Endothelial cell of umbilical vein (primary cell): ENCODE measurements around the gene LGR6. TPM values are rescaled to one million over a fixed set of nuclear protein-coding genes. Genes with fewer than 3 reads are reported as not detected.

Experiments used
- BruUV-seq: library from RNA; stranded (reverse); fragments of 400-500 nt; replicated peaks from 2 replicates; lab custom pipeline; 2021; lab: Mats Ljungman, UMichigan
- CTCF ChIA-PET: fragments of 300-600, 350-600 bp; sonication (Branson Sonifier 250); formaldehyde crosslinking; loops from one replicate; lab custom pipeline; 2021; ENCODE audit warnings: antibody characterized with exemption, inconsistent platforms; lab: Charles Lee
- POLR2A ChIA-PET: fragments of 300-600, 350-600 bp; sonication (Branson Sonifier 250); formaldehyde crosslinking; loops from one replicate; lab custom pipeline; 2021; ENCODE audit warnings: antibody characterized with exemption, inconsistent platforms; lab: Charles Lee
- DNase-seq: peaks from one replicate; pipeline ENCODE4 v3.0.0-alpha.2; 2011; ENCODE audit warnings: low read depth, low spot score
- FAIRE-seq: peaks from 2 replicates; lab custom pipeline; 2011; peaks lifted over from hg19 to GRCh38; lab: Jason Lieb, UNC
- H2AFZ ChIP-seq: 2 replicates; pipeline ENCODE4 v1.6.0; 2012; ENCODE audit warnings: low read depth, low read length, control low read depth, inconsistent platforms
- H3K27ac ChIP-seq: 2 replicates; pipeline ENCODE4 v1.5.1; 2011; ENCODE audit warnings: low read depth, mild to moderate bottlenecking, control low read depth, low read length, moderate library complexity; ENCODE audit not compliant: insufficient read depth
- H3K27me3 ChIP-seq, 2 experiments: 2 replicates each; pipeline versions ENCODE4 v1.6.0 to v1.6.1; 2011; ENCODE audit warnings: low read length in 2 of 2, mixed read lengths in 1 of 2; ENCODE audit not compliant: control insufficient read depth in 2 of 2, insufficient read depth in 2 of 2
- H3K36me3 ChIP-seq, 2 experiments: 2 replicates in 1 of 2; 3 replicates in 1 of 2; pipeline ENCODE4 v1.5.1; 2011; ENCODE audit warnings: low read length in 2 of 2, mild to moderate bottlenecking in 1 of 2, moderate library complexity in 1 of 2; ENCODE audit not compliant: control insufficient read depth in 2 of 2, insufficient read depth in 2 of 2; ENCODE audit errors: extremely low read depth in 1 of 2
- H3K4me1 ChIP-seq: 3 replicates; pipeline ENCODE4 v1.5.1; 2011; ENCODE audit warnings: mild to moderate bottlenecking, low read length; ENCODE audit not compliant: control insufficient read depth, insufficient read depth; ENCODE audit errors: extremely low read depth
- H3K4me2 ChIP-seq: 2 replicates; pipeline ENCODE4 v1.6.1; 2011; ENCODE audit warnings: low read length, control low read depth, mixed read lengths; ENCODE audit not compliant: insufficient read depth
- H3K4me3 ChIP-seq, 3 experiments: fragments of 200-600 bp in 1 of 3; sonication (generic), shearing (Covaris generic) in 1 of 3; replicated peaks in 1 of 3; 2 replicates each; pipeline ENCODE4 v1.5.1; 2011 to 2016; ENCODE audit warnings: control low read depth in 3 of 3, low read length in 3 of 3, mild to moderate bottlenecking in 2 of 3, inconsistent platforms in 1 of 3, low read depth in 1 of 3, moderate library complexity in 1 of 3; ENCODE audit not compliant: insufficient read depth in 1 of 3
- H3K79me2 ChIP-seq: 2 replicates; pipeline ENCODE4 v1.6.0; 2012; ENCODE audit warnings: low read length, inconsistent platforms; ENCODE audit not compliant: control insufficient read depth, insufficient read depth
- H3K9ac ChIP-seq: replicated peaks from 2 replicates; pipeline ENCODE3; 2011; ENCODE audit warnings: low read length, control low read depth; ENCODE audit not compliant: insufficient read depth; ENCODE audit errors: extremely low read depth
- H3K9me1 ChIP-seq: replicated peaks from 3 replicates; pipeline ENCODE4 v1.6.0; 2011; ENCODE audit warnings: mild to moderate bottlenecking, low read length; ENCODE audit not compliant: control insufficient read depth, insufficient read depth; ENCODE audit errors: extremely low read depth
- H3K9me3 ChIP-seq: replicated peaks from 2 replicates; pipeline ENCODE4 v1.5.1; 2012; ENCODE audit warnings: low read length, inconsistent platforms; ENCODE audit not compliant: control insufficient read depth, insufficient read depth
- H4K20me1 ChIP-seq: replicated peaks from 2 replicates; pipeline ENCODE3; 2011; ENCODE audit warnings: mild to moderate bottlenecking, low read length; ENCODE audit not compliant: control insufficient read depth, insufficient read depth; ENCODE audit errors: extremely low read depth
- EZH2 ChIP-seq: IDR thresholded peaks from 2 replicates; pipeline ENCODE4 v1.6.1; 2012; ENCODE audit warnings: borderline replicate concordance, low read depth, mild to moderate bottlenecking, moderate library complexity, low read length, inconsistent platforms; ENCODE audit not compliant: severe bottlenecking
- FOS ChIP-seq: IDR thresholded peaks from 2 replicates; pipeline ENCODE4 v1.6.1; 2011; ENCODE audit warnings: mild to moderate bottlenecking, low read length, moderate library complexity, borderline replicate concordance; ENCODE audit not compliant: insufficient read depth
- GATA2 ChIP-seq: IDR thresholded peaks from 2 replicates; pipeline ENCODE4 v1.7.0; 2011; ENCODE audit warnings: low read depth, mild to moderate bottlenecking, moderate library complexity, mixed read lengths, low read length; ENCODE audit not compliant: insufficient read length, insufficient read depth
- JUN ChIP-seq: IDR thresholded peaks from 2 replicates; pipeline ENCODE4 v1.6.1; 2011; ENCODE audit warnings: borderline replicate concordance, low read depth; ENCODE audit not compliant: insufficient read length, insufficient read depth
- POLR2A ChIP-seq: IDR thresholded peaks from 2 replicates; pipeline ENCODE4 v1.6.1; 2012; ENCODE audit warnings: low read depth, mild to moderate bottlenecking, control low read depth, low read length
- POLR2AphosphoS5 ChIP-seq: IDR thresholded peaks from 2 replicates; pipeline ENCODE4 v1.6.1; 2012; ENCODE audit warnings: low read depth, mild to moderate bottlenecking, control low read depth, low read length, moderate library complexity; ENCODE audit not compliant: insufficient read depth
- dilution Hi-C: fragments of 300-500 bp; cut with MboI; formaldehyde crosslinking; loops from one replicate; pipeline ENCODE4 v1.15.0; 2019; ENCODE audit warnings: low sequenced_read_pairs; ENCODE audit not compliant: extremely low pct_ligation_motif_present
- intact Hi-C: fragments of 100-400 bp; cut with micrococcal nuclease; formaldehyde crosslinking; loops from one replicate; pipeline ENCODE4 v1.10.0; 2022
- polyA plus RNA-seq, 4 experiments: library from polyadenylated mRNA; depleted of rRNA in 3 of 4; stranded (reverse) in 3 of 4; unstranded in 1 of 4; fragments of >200 nt; gene quantifications; 2 replicates each; pipeline versions ENCODE4 v1.2.1 to v1.2.3, GENCODE V29; 2011 to 2012; ENCODE audit warnings: missing spikeins in 1 of 4
- total RNA-seq: library from RNA; stranded (reverse); gene quantifications from 2 replicates; pipeline ENCODE4 v1.2.3, GENCODE V29; 2021
- TF ChIP-seq, protein P1 (sequence below): IDR thresholded peaks from 2 replicates; pipeline ENCODE4 v1.6.1; 2011; ENCODE audit not compliant: insufficient read depth, insufficient read length

The LGR6 gene
- total and polyA plus RNA-seq, 2 donors (not counting 3 experiments of a cell fraction or from before 2014, with no cell fraction given) = not detected

- DNase-seq (no peak), FAIRE-seq (no peak)
- POLR2A ChIA-PET = no interaction called here
- Histone ChIP-seq H4K20me1 (no peaks in the 10 kb centered on the region), H3K36me3 (no peaks in the 10 kb centered on the region), H3K4me2 (no peak overlapping the region), H2AFZ (no peak overlapping the region), H3K9me3 (no peaks in the 10 kb centered on the region), H3K9ac (no peak overlapping the region), H3K4me1 (no peaks in the 10 kb centered on the region), H3K9me1 (no peaks in the 10 kb centered on the region), H3K27ac (no peak overlapping the region), H3K27me3 (no peaks in the 10 kb centered on the region), H3K4me3 (no peak overlapping the region), H3K79me2 (no peaks in the 10 kb centered on the region)
- dilution Hi-C loops (no loop called here), intact Hi-C loops (no loop called here)
- no TSS peak for BruUV-seq
- TF ChIP-seq, protein P1, sequence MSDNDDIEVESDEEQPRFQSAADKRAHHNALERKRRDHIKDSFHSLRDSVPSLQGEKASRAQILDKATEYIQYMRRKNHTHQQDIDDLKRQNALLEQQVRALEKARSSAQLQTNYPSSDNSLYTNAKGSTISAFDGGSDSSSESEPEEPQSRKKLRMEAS = no peak
- TF ChIP-seq POLR2AphosphoS5 (no peak), JUN (no peak), FOS (no peak), POLR2A (no peak), GATA2 (no peak), EZH2 (no peak)
- CTCF ChIA-PET = interaction anchor here (1.2 to 1.5 kb wide), 2 partner anchors 10 to 142 kb away, joined by 3 to 4 read pairs; no protein-coding TSS in a partner anchor
Observed at GRCh38 chr1:202173993-202174392, 19.6 kb upstream of the LGR6 start.
